DND-41 (cell line): ENCODE measurements around the gene CIBAR2.

ENCODE experiments used
- ATAC-seq: fragments of 200-7000 bp; cut with Tn5 transposase; 3 replicates; pipeline ENCODE4 v1.9.1; 2021; ENCODE audit warnings: low read depth; ENCODE audit not compliant: insufficient read depth
- DNase-seq: peaks from one replicate; pipeline ENCODE4 v3.0.0-alpha.2; 2020
- H2AFZ ChIP-seq: 2 replicates; pipeline ENCODE4 v1.6.0; 2012; ENCODE audit warnings: low read depth, low read length
- H3K27ac ChIP-seq: 2 replicates; pipeline ENCODE4 v1.5.1; 2012; ENCODE audit warnings: low read length, inconsistent platforms
- H3K27me3 ChIP-seq: fragments of 200-600 bp; sonication (generic); 2 replicates; pipeline ENCODE4 v1.6.0; 2012; ENCODE audit warnings: low read length, mild to moderate bottlenecking, inconsistent platforms; ENCODE audit not compliant: insufficient read depth, poor library complexity
- H3K36me3 ChIP-seq: 2 replicates; pipeline ENCODE4 v1.5.1; 2012; ENCODE audit warnings: low read length, inconsistent platforms; ENCODE audit not compliant: insufficient read depth
- H3K4me1 ChIP-seq: 2 replicates; pipeline ENCODE4 v1.5.1; 2012; ENCODE audit warnings: mild to moderate bottlenecking, low read length; ENCODE audit not compliant: insufficient read depth
- H3K4me2 ChIP-seq: 2 replicates; pipeline ENCODE4 v1.6.0; 2012; ENCODE audit warnings: mild to moderate bottlenecking, moderate library complexity, low read length, inconsistent platforms; ENCODE audit not compliant: insufficient read depth
- H3K4me3 ChIP-seq, 2 experiments: fragments of 200-600 bp in 1 of 2; shearing (Covaris generic) in 1 of 2; 2 replicates each; pipeline ENCODE4 v1.5.1; 2012 to 2016; ENCODE audit warnings: inconsistent platforms in 2 of 2, low read length in 2 of 2, mild to moderate bottlenecking in 2 of 2, low read depth in 1 of 2, moderate library complexity in 1 of 2
- H3K79me2 ChIP-seq: 2 replicates; pipeline ENCODE4 v1.6.0; 2012; ENCODE audit warnings: low read length, inconsistent platforms; ENCODE audit not compliant: insufficient read depth
- H3K9ac ChIP-seq: 2 replicates; pipeline ENCODE4 v1.6.0; 2012; ENCODE audit warnings: low read depth, mild to moderate bottlenecking, inconsistent platforms, low read length, moderate library complexity
- H3K9me3 ChIP-seq: 2 replicates; pipeline ENCODE4 v1.5.1; 2012; ENCODE audit warnings: low read length, moderate library complexity, mild to moderate bottlenecking, inconsistent platforms; ENCODE audit not compliant: insufficient read depth, severe bottlenecking
- H4K20me1 ChIP-seq: 2 replicates; pipeline ENCODE4 v1.6.0; 2012; ENCODE audit warnings: low read length; ENCODE audit not compliant: insufficient read depth
- EZH2 ChIP-seq: IDR thresholded peaks from 3 replicates; pipeline ENCODE4 v1.6.1; 2012; ENCODE audit warnings: borderline replicate concordance, low read depth, mild to moderate bottlenecking, moderate library complexity, low read length, inconsistent platforms; ENCODE audit not compliant: severe bottlenecking
- TF ChIP-seq, protein P1 (sequence below): IDR thresholded peaks from 2 replicates; pipeline ENCODE4 v1.5.1; 2012; ENCODE audit warnings: borderline replicate concordance, low read length, moderate library complexity, mild to moderate bottlenecking; ENCODE audit not compliant: poor library complexity, severe bottlenecking; ENCODE audit errors: extremely low read depth

CIBAR2 gene

GRCh38 chr16:85090873-85091521, 21.3 kb downstream of the CIBAR2 start:
- Histone ChIP-seq H4K20me1 (no peaks in the 10 kb centered on the region), H3K4me2 (no peak overlapping the region), H3K27me3 (no peaks in the 10 kb centered on the region), H3K36me3 (no peaks in the 10 kb centered on the region), H3K4me1 (no peaks in the 10 kb centered on the region), H2AFZ (no peak overlapping the region), H3K79me2 (no peaks in the 10 kb centered on the region), H3K9me3 (no peaks in the 10 kb centered on the region), H3K4me3 (no peak overlapping the region), H3K9ac (no peak overlapping the region), H3K27ac (no peak overlapping the region)
- TF ChIP-seq, protein P1, sequence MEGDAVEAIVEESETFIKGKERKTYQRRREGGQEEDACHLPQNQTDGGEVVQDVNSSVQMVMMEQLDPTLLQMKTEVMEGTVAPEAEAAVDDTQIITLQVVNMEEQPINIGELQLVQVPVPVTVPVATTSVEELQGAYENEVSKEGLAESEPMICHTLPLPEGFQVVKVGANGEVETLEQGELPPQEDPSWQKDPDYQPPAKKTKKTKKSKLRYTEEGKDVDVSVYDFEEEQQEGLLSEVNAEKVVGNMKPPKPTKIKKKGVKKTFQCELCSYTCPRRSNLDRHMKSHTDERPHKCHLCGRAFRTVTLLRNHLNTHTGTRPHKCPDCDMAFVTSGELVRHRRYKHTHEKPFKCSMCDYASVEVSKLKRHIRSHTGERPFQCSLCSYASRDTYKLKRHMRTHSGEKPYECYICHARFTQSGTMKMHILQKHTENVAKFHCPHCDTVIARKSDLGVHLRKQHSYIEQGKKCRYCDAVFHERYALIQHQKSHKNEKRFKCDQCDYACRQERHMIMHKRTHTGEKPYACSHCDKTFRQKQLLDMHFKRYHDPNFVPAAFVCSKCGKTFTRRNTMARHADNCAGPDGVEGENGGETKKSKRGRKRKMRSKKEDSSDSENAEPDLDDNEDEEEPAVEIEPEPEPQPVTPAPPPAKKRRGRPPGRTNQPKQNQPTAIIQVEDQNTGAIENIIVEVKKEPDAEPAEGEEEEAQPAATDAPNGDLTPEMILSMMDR, result no peak
- no peak for TF ChIP-seq EZH2
- DNase-seq (no peak), ATAC-seq (no peak)

- Histone ChIP-seq H3K4me1 (no peaks in the 10 kb centered on the region), H2AFZ (no peak overlapping the region), H3K9me3 (no peaks in the 10 kb centered on the region), H3K36me3 (no peaks in the 10 kb centered on the region), H3K79me2 (no peaks in the 10 kb centered on the region), H3K4me3 (no peak overlapping the region), H4K20me1 (no peaks in the 10 kb centered on the region), H3K27me3 (no peaks in the 10 kb centered on the region), H3K27ac (no peak overlapping the region), H3K4me2 (no peak overlapping the region), H3K9ac (no peak overlapping the region)
- TF ChIP-seq, protein P1, result no peak
- TF ChIP-seq EZH2, result no peak
- DNase-seq (no peak), ATAC-seq (no peak)
Observed at GRCh38 chr16:85090181-85090580, 22.1 kb downstream of the CIBAR2 start.

DNA sequence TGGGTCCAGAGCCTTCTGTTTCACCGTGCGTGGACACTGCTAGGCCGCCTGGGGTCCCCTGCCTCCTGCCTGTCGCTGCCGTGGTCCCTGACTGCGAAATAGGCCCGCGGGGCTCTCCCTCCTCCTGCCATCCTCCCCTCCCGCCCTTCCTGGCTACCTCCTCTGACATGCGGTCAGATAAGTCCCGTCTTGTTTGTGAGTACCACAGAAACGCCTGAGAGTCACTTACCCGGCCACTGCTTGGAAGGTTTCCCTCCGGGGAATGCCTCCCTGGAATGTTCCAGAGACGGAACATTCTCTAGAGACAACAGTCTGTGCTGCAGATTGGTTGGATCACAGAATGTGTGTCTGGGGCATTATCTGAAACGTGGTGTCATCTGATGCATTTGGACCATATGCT, 22.7 kb downstream of the CIBAR2 start:
- ATAC-seq (no peak), DNase-seq (no peak)
- Histone ChIP-seq H3K4me3 (no peak overlapping the region), H3K27ac (no peak overlapping the region), H3K36me3 (no peaks in the 10 kb centered on the region), H3K4me1 (no peaks in the 10 kb centered on the region), H3K79me2 (no peaks in the 10 kb centered on the region), H3K9me3 (no peaks in the 10 kb centered on the region), H3K27me3 (no peaks in the 10 kb centered on the region), H2AFZ (no peak overlapping the region), H3K4me2 (no peak overlapping the region), H4K20me1 (no peaks in the 10 kb centered on the region), H3K9ac (no peak overlapping the region)
- TF ChIP-seq EZH2, result no peak
- TF ChIP-seq, protein P1, result no peak
